HEK293 (cell line): ENCODE measurements around the gene STX2.

Experiments used
- GFI1B ChIP-seq: fragments of 450-650 bp; formaldehyde crosslinking; IDR thresholded peaks from 2 replicates; pipeline ENCODE4 v1.5.1; 2016; ENCODE audit warnings: missing biosample characterization, missing genetic modification characterization
- GLI2 ChIP-seq: fragments of 450-650 bp; formaldehyde crosslinking; IDR thresholded peaks from 2 replicates; pipeline ENCODE4; 2017; ENCODE audit warnings: missing biosample characterization, missing genetic modification characterization, low read depth, borderline replicate concordance
- KLF8 ChIP-seq: fragments of 450-650 bp; formaldehyde crosslinking; IDR thresholded peaks from 2 replicates; pipeline ENCODE4 v1.5.1; 2016; ENCODE audit warnings: missing biosample characterization, missing genetic modification characterization
- KLF9 ChIP-seq: fragments of 450-650 bp; formaldehyde crosslinking; IDR thresholded peaks from 2 replicates; pipeline ENCODE4 v1.5.1; 2016; ENCODE audit warnings: missing biosample characterization, missing genetic modification characterization, low read depth
- SP2 ChIP-seq: fragments of 450-650 bp; formaldehyde crosslinking; IDR thresholded peaks from 2 replicates; pipeline ENCODE4 v1.5.1; 2016; ENCODE audit warnings: missing biosample characterization, missing genetic modification characterization
- ZEB2 ChIP-seq: fragments of 450-650 bp; formaldehyde crosslinking; IDR thresholded peaks from 2 replicates; pipeline ENCODE4 v1.5.1; 2016; ENCODE audit warnings: missing biosample characterization, missing genetic modification characterization
- ZFP37 ChIP-seq: fragments of 450-650 bp; formaldehyde crosslinking; IDR thresholded peaks from 2 replicates; pipeline ENCODE4 v1.5.1; 2016; ENCODE audit warnings: missing biosample characterization, missing genetic modification characterization
- ZFP69B ChIP-seq: fragments of 450-650 bp; formaldehyde crosslinking; IDR thresholded peaks from 2 replicates; pipeline ENCODE4 v1.5.1; 2016; ENCODE audit warnings: missing biosample characterization, missing genetic modification characterization
- ZIC2 ChIP-seq: fragments of 450-650 bp; formaldehyde crosslinking; IDR thresholded peaks from 2 replicates; pipeline ENCODE4 v1.5.1; 2016; ENCODE audit warnings: missing biosample characterization, missing genetic modification characterization
- ZNF112 ChIP-seq: fragments of 450-650 bp; formaldehyde crosslinking; IDR thresholded peaks from 2 replicates; pipeline ENCODE4 v1.5.0; 2017; ENCODE audit warnings: missing biosample characterization, missing genetic modification characterization
- ZNF146 ChIP-seq: fragments of 450-650 bp; formaldehyde crosslinking; IDR thresholded peaks from 2 replicates; pipeline ENCODE4 v1.5.1; 2016; ENCODE audit warnings: missing biosample characterization, missing genetic modification characterization
- ZNF155 ChIP-seq: fragments of 450-650 bp; formaldehyde crosslinking; IDR thresholded peaks from 2 replicates; pipeline ENCODE4 v1.5.1; 2016; ENCODE audit warnings: missing biosample characterization, missing genetic modification characterization
- ZNF211 ChIP-seq: fragments of 450-650 bp; formaldehyde crosslinking; IDR thresholded peaks from 2 replicates; pipeline ENCODE4 v1.5.1; 2016; ENCODE audit warnings: low read depth, missing biosample characterization, missing genetic modification characterization
- ZNF391 ChIP-seq: fragments of 450-650 bp; formaldehyde crosslinking; IDR thresholded peaks from 2 replicates; pipeline ENCODE4 v1.5.1; 2016; ENCODE audit warnings: low read depth, missing biosample characterization, missing genetic modification characterization, borderline replicate concordance
- ZNF394 ChIP-seq: fragments of 450-650 bp; formaldehyde crosslinking; IDR thresholded peaks from 2 replicates; pipeline ENCODE4 v1.5.1; 2016; ENCODE audit warnings: missing biosample characterization, missing genetic modification characterization, mild to moderate bottlenecking, moderate library complexity, borderline replicate concordance
- ZNF416 ChIP-seq: fragments of 450-650 bp; formaldehyde crosslinking; IDR thresholded peaks from 2 replicates; pipeline ENCODE4 v1.5.1; 2016; ENCODE audit warnings: missing biosample characterization, missing genetic modification characterization
- ZNF555 ChIP-seq: fragments of 450-650 bp; formaldehyde crosslinking; conservative IDR thresholded peaks from 2 replicates; pipeline ENCODE4 v1.5.1; 2017; ENCODE audit warnings: missing biosample characterization, mild to moderate bottlenecking, missing genetic modification characterization, inconsistent platforms
- ZNF561 ChIP-seq: fragments of 450-650 bp; IDR thresholded peaks from 2 replicates; pipeline ENCODE4 v1.5.1; 2018; ENCODE audit warnings: missing biosample characterization, missing genetic modification characterization, borderline replicate concordance
- ZNF571 ChIP-seq: fragments of 450-650 bp; formaldehyde crosslinking; IDR thresholded peaks from 2 replicates; pipeline ENCODE4 v1.5.0; 2017; ENCODE audit warnings: missing biosample characterization, missing genetic modification characterization
- ZNF658 ChIP-seq: fragments of 450-650 bp; formaldehyde crosslinking; IDR thresholded peaks from 2 replicates; pipeline ENCODE4; 2016; ENCODE audit warnings: missing biosample characterization, missing genetic modification characterization
- ZNF664 ChIP-seq: fragments of 450-650 bp; formaldehyde crosslinking; IDR thresholded peaks from 2 replicates; pipeline ENCODE4 v1.5.1; 2016; ENCODE audit warnings: missing biosample characterization, missing genetic modification characterization
- ZNF670 ChIP-seq: fragments of 450-650 bp; formaldehyde crosslinking; IDR thresholded peaks from 2 replicates; pipeline ENCODE4 v1.5.1; 2016; ENCODE audit warnings: missing biosample characterization, missing genetic modification characterization, low read depth
- ZNF707 ChIP-seq: fragments of 450-650 bp; formaldehyde crosslinking; IDR thresholded peaks from 2 replicates; pipeline ENCODE4 v1.5.1; 2016; ENCODE audit warnings: missing biosample characterization, missing genetic modification characterization
- ZNF777 ChIP-seq: fragments of 450-650 bp; formaldehyde crosslinking; IDR thresholded peaks from 2 replicates; pipeline ENCODE4 v1.5.1; 2017; ENCODE audit warnings: missing biosample characterization, missing genetic modification characterization, borderline replicate concordance
- ZNF785 ChIP-seq: fragments of 450-650 bp; formaldehyde crosslinking; IDR thresholded peaks from 2 replicates; pipeline ENCODE4 v1.5.1; 2016; ENCODE audit warnings: missing biosample characterization, missing genetic modification characterization
- ZSCAN23 ChIP-seq: fragments of 450-650 bp; formaldehyde crosslinking; IDR thresholded peaks from 2 replicates; pipeline ENCODE4 v1.5.1; 2016; ENCODE audit warnings: missing biosample characterization, missing genetic modification characterization
- TF ChIP-seq, protein P1 (sequence below): fragments of 450-650 bp; formaldehyde crosslinking; IDR thresholded peaks from 2 replicates; pipeline ENCODE4 v1.5.1; 2016; ENCODE audit warnings: missing biosample characterization, missing genetic modification characterization, low read depth
- TF ChIP-seq, protein P2 (sequence below): fragments of 450-650 bp; formaldehyde crosslinking; IDR thresholded peaks from 2 replicates; pipeline ENCODE4 v1.5.1; 2016; ENCODE audit warnings: missing biosample characterization, missing genetic modification characterization
- TF ChIP-seq, protein P3 (sequence below): fragments of 450-650 bp; formaldehyde crosslinking; IDR thresholded peaks from 2 replicates; pipeline ENCODE4 v1.5.1; 2016; ENCODE audit warnings: missing biosample characterization, missing genetic modification characterization
- TF ChIP-seq, protein P4 (sequence below): fragments of 450-650 bp; formaldehyde crosslinking; IDR thresholded peaks from 2 replicates; pipeline ENCODE4 v1.5.1; 2016; ENCODE audit warnings: missing biosample characterization, missing genetic modification characterization
- TF ChIP-seq, protein P5 (sequence below): fragments of 450-650 bp; formaldehyde crosslinking; IDR thresholded peaks from 2 replicates; pipeline ENCODE4 v1.5.1; 2016; ENCODE audit warnings: missing biosample characterization, missing genetic modification characterization

Gene STX2

DNA sequence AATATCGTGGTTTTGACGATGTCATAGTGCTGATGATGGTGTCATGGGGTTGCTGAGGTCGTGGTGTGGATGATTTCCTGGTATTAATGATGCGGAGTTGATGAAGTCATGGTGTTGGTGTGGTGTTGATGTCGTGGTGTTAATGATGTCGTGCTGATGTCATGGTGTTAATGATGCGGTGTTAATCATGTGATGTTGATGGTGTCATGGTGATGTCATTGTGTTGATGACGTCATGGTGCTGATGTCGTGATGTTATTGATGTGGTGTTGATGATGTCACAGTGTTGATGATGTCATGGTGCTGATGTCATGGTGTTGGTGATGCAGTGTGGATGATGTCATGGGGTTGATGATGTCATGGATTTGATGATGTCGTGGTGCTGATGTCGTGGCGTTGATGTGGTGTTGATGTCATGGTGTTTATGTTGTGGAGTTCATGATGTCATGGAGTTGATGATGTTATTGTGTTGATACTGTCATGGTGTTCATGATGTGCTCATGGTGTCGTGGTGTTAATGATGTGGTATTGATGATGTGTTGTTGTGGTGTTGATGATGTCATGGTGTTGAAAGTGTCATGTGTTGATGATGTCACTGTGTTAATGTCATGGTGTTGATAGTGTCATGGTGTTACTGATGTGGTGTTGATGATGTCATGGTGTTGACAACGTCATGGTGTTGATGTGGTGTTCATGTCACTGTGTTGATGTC lies 74.4 kb downstream of the STX2 start (continued):
- peak; percentile 43; the same call in 1 of the 2 replicates for TF ChIP-seq ZNF394 (tag by site-specific recombination)
- TF ChIP-seq, protein P1, sequence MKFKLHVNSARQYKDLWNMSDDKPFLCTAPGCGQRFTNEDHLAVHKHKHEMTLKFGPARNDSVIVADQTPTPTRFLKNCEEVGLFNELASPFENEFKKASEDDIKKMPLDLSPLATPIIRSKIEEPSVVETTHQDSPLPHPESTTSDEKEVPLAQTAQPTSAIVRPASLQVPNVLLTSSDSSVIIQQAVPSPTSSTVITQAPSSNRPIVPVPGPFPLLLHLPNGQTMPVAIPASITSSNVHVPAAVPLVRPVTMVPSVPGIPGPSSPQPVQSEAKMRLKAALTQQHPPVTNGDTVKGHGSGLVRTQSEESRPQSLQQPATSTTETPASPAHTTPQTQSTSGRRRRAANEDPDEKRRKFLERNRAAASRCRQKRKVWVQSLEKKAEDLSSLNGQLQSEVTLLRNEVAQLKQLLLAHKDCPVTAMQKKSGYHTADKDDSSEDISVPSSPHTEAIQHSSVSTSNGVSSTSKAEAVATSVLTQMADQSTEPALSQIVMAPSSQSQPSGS (tag by site-specific recombination): peak; percentile 100
- TF ChIP-seq GLI2 (tag by site-specific recombination): no peak; the same call in 1 of the 2 replicates
- TF ChIP-seq ZNF785 (tag by site-specific recombination): peak; percentile 99
- TF ChIP-seq, protein P2, sequence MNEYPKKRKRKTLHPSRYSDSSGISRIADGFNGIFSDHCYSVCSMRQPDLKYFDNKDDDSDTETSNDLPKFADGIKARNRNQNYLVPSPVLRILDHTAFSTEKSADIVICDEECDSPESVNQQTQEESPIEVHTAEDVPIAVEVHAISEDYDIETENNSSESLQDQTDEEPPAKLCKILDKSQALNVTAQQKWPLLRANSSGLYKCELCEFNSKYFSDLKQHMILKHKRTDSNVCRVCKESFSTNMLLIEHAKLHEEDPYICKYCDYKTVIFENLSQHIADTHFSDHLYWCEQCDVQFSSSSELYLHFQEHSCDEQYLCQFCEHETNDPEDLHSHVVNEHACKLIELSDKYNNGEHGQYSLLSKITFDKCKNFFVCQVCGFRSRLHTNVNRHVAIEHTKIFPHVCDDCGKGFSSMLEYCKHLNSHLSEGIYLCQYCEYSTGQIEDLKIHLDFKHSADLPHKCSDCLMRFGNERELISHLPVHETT (tag by site-specific recombination): peak; percentile 98
- peak; percentile 71 for TF ChIP-seq ZSCAN23 (tag by site-specific recombination)
- TF ChIP-seq, protein P3, sequence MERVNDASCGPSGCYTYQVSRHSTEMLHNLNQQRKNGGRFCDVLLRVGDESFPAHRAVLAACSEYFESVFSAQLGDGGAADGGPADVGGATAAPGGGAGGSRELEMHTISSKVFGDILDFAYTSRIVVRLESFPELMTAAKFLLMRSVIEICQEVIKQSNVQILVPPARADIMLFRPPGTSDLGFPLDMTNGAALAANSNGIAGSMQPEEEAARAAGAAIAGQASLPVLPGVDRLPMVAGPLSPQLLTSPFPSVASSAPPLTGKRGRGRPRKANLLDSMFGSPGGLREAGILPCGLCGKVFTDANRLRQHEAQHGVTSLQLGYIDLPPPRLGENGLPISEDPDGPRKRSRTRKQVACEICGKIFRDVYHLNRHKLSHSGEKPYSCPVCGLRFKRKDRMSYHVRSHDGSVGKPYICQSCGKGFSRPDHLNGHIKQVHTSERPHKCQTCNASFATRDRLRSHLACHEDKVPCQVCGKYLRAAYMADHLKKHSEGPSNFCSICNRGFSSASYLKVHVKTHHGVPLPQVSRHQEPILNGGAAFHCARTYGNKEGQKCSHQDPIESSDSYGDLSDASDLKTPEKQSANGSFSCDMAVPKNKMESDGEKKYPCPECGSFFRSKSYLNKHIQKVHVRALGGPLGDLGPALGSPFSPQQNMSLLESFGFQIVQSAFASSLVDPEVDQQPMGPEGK (tag by site-specific recombination): no peak
- TF ChIP-seq, protein P4, sequence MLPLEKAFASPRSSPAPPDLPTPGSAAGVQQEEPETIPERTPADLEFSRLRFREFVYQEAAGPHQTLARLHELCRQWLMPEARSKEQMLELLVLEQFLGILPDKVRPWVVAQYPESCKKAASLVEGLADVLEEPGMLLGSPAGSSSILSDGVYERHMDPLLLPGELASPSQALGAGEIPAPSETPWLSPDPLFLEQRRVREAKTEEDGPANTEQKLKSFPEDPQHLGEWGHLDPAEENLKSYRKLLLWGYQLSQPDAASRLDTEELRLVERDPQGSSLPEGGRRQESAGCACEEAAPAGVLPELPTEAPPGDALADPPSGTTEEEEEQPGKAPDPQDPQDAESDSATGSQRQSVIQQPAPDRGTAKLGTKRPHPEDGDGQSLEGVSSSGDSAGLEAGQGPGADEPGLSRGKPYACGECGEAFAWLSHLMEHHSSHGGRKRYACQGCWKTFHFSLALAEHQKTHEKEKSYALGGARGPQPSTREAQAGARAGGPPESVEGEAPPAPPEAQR (tag by site-specific recombination): peak; percentile 99
- 0 out of 2 replicates have a peak, but pooled peaks have one; percentile 22 for TF ChIP-seq KLF9 (tag by site-specific recombination)
- TF ChIP-seq SP2: peak; percentile 39
- no peak for TF ChIP-seq ZEB2 (tag by site-specific recombination)
- TF ChIP-seq ZNF670 (tag by site-specific recombination): peak; percentile 97
- peak; percentile 50; the same call in 1 of the 2 replicates for TF ChIP-seq ZNF211 (tag by site-specific recombination)
- TF ChIP-seq ZNF555 (tag by site-specific recombination): peak; percentile 14; the same call in 1 of the 2 replicates
- TF ChIP-seq ZNF658: peak; percentile 95; the same call in 1 of the 2 replicates
- TF ChIP-seq, protein P5, sequence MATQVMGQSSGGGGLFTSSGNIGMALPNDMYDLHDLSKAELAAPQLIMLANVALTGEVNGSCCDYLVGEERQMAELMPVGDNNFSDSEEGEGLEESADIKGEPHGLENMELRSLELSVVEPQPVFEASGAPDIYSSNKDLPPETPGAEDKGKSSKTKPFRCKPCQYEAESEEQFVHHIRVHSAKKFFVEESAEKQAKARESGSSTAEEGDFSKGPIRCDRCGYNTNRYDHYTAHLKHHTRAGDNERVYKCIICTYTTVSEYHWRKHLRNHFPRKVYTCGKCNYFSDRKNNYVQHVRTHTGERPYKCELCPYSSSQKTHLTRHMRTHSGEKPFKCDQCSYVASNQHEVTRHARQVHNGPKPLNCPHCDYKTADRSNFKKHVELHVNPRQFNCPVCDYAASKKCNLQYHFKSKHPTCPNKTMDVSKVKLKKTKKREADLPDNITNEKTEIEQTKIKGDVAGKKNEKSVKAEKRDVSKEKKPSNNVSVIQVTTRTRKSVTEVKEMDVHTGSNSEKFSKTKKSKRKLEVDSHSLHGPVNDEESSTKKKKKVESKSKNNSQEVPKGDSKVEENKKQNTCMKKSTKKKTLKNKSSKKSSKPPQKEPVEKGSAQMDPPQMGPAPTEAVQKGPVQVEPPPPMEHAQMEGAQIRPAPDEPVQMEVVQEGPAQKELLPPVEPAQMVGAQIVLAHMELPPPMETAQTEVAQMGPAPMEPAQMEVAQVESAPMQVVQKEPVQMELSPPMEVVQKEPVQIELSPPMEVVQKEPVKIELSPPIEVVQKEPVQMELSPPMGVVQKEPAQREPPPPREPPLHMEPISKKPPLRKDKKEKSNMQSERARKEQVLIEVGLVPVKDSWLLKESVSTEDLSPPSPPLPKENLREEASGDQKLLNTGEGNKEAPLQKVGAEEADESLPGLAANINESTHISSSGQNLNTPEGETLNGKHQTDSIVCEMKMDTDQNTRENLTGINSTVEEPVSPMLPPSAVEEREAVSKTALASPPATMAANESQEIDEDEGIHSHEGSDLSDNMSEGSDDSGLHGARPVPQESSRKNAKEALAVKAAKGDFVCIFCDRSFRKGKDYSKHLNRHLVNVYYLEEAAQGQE: 0 out of 2 replicates have a peak, but pooled peaks have one; percentile 26
- peak; percentile 30 for TF ChIP-seq ZNF777
- peak; percentile 23; the same call in 1 of the 2 replicates for TF ChIP-seq ZIC2 (tag by site-specific recombination)
- TF ChIP-seq ZNF146: peak; percentile 58; the same call in 1 of the 2 replicates
- TF ChIP-seq ZNF561 (tag by site-specific recombination): no peak
- TF ChIP-seq ZFP37 (tag by site-specific recombination): 0 out of 2 replicates have a peak, but pooled peaks have one; percentile 14
- peak; percentile 54 for TF ChIP-seq ZFP69B (tag by site-specific recombination)
- peak; percentile 81; the same call in 1 of the 2 replicates for TF ChIP-seq GFI1B (tag by site-specific recombination)
- TF ChIP-seq ZNF707 (tag by site-specific recombination): peak; percentile 83
- peak; percentile 94 for TF ChIP-seq ZNF571 (tag by site-specific recombination)
- TF ChIP-seq ZNF416: peak; percentile 94
- peak; percentile 98 for TF ChIP-seq ZNF155 (tag by site-specific recombination)
- no peak for TF ChIP-seq ZNF391 (tag by site-specific recombination)
- peak; percentile 75 for TF ChIP-seq KLF8
- TF ChIP-seq ZNF664 (tag by site-specific recombination): no peak
- TF ChIP-seq ZNF112 (tag by site-specific recombination): peak; percentile 20
